ENCODE results near the gene MTRFR.
A peak's percentile ranks its signal among the peaks of the same experiment; 100 is the strongest.

Gene MTRFR

DNA sequence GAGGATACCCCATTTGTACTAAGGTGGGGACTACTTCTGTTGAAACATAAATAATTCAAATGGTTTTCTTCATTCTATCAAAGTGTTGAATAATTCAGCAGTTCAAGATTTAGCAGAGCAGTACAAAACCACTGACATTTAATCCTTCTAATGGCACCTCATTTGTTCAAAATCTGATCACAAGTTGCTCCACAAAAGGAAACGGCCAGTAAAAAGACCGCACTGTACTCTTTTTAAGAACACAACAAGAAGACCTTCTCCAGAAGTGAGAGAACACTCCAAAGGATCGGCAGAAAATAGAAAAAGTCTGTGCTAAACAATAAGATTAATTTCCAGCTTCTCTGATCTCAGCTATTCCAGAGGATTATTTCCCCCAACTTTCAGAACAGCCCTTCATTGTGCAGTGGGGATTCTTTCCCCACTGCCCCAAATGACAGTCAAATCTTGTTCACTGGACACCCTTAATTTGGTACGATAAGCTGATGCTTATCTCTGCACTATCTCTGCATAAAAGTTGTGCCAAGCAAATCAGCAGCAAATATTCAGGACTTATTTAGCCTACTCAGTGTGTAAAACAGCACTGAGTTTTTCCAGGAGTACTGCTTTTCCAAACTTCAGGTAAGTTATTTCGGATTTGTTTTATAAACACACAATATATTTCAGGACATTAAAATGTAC, 5.5 kb upstream of the MTRFR start:
- H3K4me3 ChIP-seq (replicated peaks; ENCODE audit: insufficient read depth, low read length) = no peak overlapping the region
- H3K27ac ChIP-seq (replicated peaks) = no peak overlapping the region
- DNase-seq (ENCODE audit: low read depth in 1 of 2, low spot score in 1 of 2) = no peak
- no peak for TF ChIP-seq POLR2AphosphoS5 (IDR thresholded peaks at IDR 0.05; ENCODE audit: low read depth)
- no peak for TF ChIP-seq GABPA (IDR thresholded peaks at IDR 0.05; ENCODE audit: low read depth)
- TF ChIP-seq, protein P1, sequence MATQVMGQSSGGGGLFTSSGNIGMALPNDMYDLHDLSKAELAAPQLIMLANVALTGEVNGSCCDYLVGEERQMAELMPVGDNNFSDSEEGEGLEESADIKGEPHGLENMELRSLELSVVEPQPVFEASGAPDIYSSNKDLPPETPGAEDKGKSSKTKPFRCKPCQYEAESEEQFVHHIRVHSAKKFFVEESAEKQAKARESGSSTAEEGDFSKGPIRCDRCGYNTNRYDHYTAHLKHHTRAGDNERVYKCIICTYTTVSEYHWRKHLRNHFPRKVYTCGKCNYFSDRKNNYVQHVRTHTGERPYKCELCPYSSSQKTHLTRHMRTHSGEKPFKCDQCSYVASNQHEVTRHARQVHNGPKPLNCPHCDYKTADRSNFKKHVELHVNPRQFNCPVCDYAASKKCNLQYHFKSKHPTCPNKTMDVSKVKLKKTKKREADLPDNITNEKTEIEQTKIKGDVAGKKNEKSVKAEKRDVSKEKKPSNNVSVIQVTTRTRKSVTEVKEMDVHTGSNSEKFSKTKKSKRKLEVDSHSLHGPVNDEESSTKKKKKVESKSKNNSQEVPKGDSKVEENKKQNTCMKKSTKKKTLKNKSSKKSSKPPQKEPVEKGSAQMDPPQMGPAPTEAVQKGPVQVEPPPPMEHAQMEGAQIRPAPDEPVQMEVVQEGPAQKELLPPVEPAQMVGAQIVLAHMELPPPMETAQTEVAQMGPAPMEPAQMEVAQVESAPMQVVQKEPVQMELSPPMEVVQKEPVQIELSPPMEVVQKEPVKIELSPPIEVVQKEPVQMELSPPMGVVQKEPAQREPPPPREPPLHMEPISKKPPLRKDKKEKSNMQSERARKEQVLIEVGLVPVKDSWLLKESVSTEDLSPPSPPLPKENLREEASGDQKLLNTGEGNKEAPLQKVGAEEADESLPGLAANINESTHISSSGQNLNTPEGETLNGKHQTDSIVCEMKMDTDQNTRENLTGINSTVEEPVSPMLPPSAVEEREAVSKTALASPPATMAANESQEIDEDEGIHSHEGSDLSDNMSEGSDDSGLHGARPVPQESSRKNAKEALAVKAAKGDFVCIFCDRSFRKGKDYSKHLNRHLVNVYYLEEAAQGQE (IDR thresholded peaks at IDR 0.05; ENCODE audit: insufficient replicate concordance, low read depth) = no peak
- TF ChIP-seq, protein P2, sequence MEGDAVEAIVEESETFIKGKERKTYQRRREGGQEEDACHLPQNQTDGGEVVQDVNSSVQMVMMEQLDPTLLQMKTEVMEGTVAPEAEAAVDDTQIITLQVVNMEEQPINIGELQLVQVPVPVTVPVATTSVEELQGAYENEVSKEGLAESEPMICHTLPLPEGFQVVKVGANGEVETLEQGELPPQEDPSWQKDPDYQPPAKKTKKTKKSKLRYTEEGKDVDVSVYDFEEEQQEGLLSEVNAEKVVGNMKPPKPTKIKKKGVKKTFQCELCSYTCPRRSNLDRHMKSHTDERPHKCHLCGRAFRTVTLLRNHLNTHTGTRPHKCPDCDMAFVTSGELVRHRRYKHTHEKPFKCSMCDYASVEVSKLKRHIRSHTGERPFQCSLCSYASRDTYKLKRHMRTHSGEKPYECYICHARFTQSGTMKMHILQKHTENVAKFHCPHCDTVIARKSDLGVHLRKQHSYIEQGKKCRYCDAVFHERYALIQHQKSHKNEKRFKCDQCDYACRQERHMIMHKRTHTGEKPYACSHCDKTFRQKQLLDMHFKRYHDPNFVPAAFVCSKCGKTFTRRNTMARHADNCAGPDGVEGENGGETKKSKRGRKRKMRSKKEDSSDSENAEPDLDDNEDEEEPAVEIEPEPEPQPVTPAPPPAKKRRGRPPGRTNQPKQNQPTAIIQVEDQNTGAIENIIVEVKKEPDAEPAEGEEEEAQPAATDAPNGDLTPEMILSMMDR (IDR thresholded peaks at IDR 0.05; ENCODE audit: insufficient read depth, low read length) = no peak
- TF ChIP-seq SPI1 (IDR thresholded peaks at IDR 0.05; ENCODE audit: borderline replicate concordance, low read depth) = no peak
- no peaks in the 10 kb centered on the region for H3K27me3 ChIP-seq (ENCODE audit: insufficient read depth, poor library complexity, severe bottlenecking)

DNA sequence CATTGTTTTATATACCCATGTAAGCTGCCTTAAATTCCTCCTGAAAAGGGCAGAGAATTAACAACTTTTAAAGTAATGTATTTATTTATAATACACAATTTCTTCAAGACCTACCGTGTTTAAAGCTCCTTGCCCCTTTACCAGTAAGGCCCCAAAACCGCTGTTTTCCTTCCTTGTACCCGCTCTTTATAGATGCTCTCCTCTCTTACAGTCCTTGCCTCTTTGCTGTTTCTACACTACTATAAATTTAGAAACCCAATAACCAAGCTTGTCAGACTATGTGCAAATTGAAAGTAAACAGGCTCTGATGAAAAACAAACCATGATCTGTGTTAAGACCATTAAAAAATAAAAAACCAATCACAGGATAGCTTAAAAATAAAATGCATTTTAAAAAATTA, 4.2 kb upstream of the MTRFR start:
- Histone ChIP-seq H3K27ac (replicated peaks) (peak overlapping the region; percentile 25), H3K27me3 (ENCODE audit: insufficient read depth, poor library complexity, severe bottlenecking) (no peaks in the 10 kb centered on the region), H3K4me3 (replicated peaks; ENCODE audit: insufficient read depth, low read length) (no peak overlapping the region)
- DNase-seq (ENCODE audit: low read depth in 1 of 2, low spot score in 1 of 2) = no peak
- no peak for TF ChIP-seq POLR2AphosphoS5 (IDR thresholded peaks at IDR 0.05; ENCODE audit: low read depth)
- no peak for TF ChIP-seq GABPA (IDR thresholded peaks at IDR 0.05; ENCODE audit: low read depth)
- no peak for TF ChIP-seq SPI1 (IDR thresholded peaks at IDR 0.05; ENCODE audit: borderline replicate concordance, low read depth)
- TF ChIP-seq, protein P1 (IDR thresholded peaks at IDR 0.05; ENCODE audit: insufficient replicate concordance, low read depth) = no peak
- TF ChIP-seq, protein P2 (IDR thresholded peaks at IDR 0.05; ENCODE audit: insufficient read depth, low read length) = no peak

DNA sequence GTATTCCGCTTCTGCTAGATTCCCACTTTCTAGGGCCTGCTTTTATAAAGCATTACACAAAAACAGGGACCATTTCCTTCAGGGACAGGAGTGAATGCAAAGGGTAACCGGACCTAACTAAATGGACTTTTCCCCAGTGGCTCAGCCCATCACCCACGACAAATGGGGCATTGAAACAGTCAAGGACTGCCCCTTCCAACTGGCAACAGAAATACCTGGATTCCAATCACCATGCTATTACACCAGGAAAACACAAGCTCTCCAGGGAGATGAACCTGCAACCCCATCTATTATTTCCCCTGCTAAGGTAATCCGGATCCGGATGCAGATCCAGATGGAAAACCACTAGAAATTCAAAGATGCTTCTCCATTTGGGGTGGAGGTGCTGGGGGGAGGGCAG, 1.3 kb upstream of the MTRFR start:
- Histone ChIP-seq H3K4me3 (replicated peaks; ENCODE audit: insufficient read depth, low read length) (peak overlapping the region; percentile 72), H3K27ac (replicated peaks) (peak overlapping the region; percentile 93), H3K27me3 (ENCODE audit: insufficient read depth, poor library complexity, severe bottlenecking) (no peaks in the 10 kb centered on the region)
- no peak for DNase-seq (ENCODE audit: low read depth in 1 of 2, low spot score in 1 of 2)
- TF ChIP-seq GABPA (IDR thresholded peaks at IDR 0.05; ENCODE audit: low read depth) (no peak), SPI1 (IDR thresholded peaks at IDR 0.05; ENCODE audit: borderline replicate concordance, low read depth) (no peak), POLR2AphosphoS5 (IDR thresholded peaks at IDR 0.05; ENCODE audit: low read depth) (no peak)
- TF ChIP-seq, protein P2 (IDR thresholded peaks at IDR 0.05; ENCODE audit: insufficient read depth, low read length) = no peak
- TF ChIP-seq, protein P1 (IDR thresholded peaks at IDR 0.05; ENCODE audit: insufficient replicate concordance, low read depth) = no peak
